Brain microvascular endothelial cell (primary cell): ENCODE measurements around the gene HBZ.

Experiments used
- DNase-seq: peaks from one replicate; pipeline ENCODE4 v3.0.0-alpha.2; 2020
- H3K27ac ChIP-seq: fragments of 250-450 bp; sonication (Bioruptor Pico); 2 replicates; pipeline ENCODE4 v1.5.1; 2020; ENCODE audit warnings: mild to moderate bottlenecking, moderate library complexity
- H3K27me3 ChIP-seq: fragments of 250-450 bp; sonication (Bioruptor Pico); replicated peaks from 2 replicates; pipeline ENCODE4 v1.5.1; 2020; ENCODE audit warnings: mild to moderate bottlenecking
- H3K36me3 ChIP-seq: fragments of 250-450 bp; sonication (Bioruptor Pico); replicated peaks from 2 replicates; pipeline ENCODE4 v1.5.1; 2020; ENCODE audit warnings: mild to moderate bottlenecking
- H3K4me3 ChIP-seq: 2 replicates; pipeline ENCODE4 v1.5.1; 2011; ENCODE audit warnings: low read depth, mild to moderate bottlenecking, control low read depth, low read length, moderate library complexity
- in situ Hi-C: cut with HindIII; loops from 2 replicates; pipeline ENCODE4 v1.10.0; 2017; ENCODE audit warnings: low sequenced_read_pairs, low pct_ligation_motif_present
- TF ChIP-seq, protein P1 (sequence below): IDR thresholded peaks from 2 replicates; pipeline ENCODE4 v1.5.1; 2011; ENCODE audit warnings: low read depth, mild to moderate bottlenecking, moderate library complexity, low read length, control low read depth, inconsistent platforms; ENCODE audit errors: missing control alignments

HBZ gene

DNA sequence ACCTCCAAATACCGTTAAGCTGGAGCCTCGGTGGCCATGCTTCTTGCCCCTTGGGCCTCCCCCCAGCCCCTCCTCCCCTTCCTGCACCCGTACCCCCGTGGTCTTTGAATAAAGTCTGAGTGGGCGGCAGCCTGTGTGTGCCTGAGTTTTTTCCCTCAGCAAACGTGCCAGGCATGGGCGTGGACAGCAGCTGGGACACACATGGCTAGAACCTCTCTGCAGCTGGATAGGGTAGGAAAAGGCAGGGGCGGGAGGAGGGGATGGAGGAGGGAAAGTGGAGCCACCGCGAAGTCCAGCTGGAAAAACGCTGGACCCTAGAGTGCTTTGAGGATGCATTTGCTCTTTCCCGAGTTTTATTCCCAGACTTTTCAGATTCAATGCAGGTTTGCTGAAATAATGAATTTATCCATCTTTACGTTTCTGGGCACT, 25.0 kb downstream of the HBZ start:
- in situ Hi-C loops = no loop called here

DNA sequence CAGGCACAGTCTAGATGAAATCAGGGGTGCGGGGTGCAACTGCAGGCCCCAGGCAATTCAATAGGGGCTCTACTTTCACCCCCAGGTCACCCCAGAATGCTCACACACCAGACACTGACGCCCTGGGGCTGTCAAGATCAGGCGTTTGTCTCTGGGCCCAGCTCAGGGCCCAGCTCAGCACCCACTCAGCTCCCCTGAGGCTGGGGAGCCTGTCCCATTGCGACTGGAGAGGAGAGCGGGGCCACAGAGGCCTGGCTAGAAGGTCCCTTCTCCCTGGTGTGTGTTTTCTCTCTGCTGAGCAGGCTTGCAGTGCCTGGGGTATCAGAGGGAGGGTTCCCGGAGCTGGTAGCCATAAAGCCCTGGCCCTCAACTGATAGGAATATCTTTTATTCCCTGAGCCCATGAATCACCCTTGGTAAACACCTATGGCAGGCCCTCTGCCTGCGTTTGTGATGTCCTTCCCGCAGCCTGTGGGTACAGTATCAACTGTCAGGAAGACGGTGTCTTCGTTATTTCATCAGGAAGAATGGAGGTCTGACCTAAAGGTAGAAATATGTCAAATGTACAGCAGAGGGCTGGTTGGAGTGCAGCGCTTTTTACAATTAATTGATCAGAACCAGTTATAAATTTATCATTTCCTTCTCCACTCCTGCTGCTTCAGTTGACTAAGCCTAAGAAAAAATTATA, 25.7 kb downstream of the HBZ start:
- Histone ChIP-seq H3K27ac (no peak overlapping the region), H3K4me3 (no peak overlapping the region), H3K27me3 (peaks cover 38% of the 10 kb centered on the region), H3K36me3 (no peaks in the 10 kb centered on the region)
- in situ Hi-C loops = no loop called here
- no peak for DNase-seq
- TF ChIP-seq, protein P1, sequence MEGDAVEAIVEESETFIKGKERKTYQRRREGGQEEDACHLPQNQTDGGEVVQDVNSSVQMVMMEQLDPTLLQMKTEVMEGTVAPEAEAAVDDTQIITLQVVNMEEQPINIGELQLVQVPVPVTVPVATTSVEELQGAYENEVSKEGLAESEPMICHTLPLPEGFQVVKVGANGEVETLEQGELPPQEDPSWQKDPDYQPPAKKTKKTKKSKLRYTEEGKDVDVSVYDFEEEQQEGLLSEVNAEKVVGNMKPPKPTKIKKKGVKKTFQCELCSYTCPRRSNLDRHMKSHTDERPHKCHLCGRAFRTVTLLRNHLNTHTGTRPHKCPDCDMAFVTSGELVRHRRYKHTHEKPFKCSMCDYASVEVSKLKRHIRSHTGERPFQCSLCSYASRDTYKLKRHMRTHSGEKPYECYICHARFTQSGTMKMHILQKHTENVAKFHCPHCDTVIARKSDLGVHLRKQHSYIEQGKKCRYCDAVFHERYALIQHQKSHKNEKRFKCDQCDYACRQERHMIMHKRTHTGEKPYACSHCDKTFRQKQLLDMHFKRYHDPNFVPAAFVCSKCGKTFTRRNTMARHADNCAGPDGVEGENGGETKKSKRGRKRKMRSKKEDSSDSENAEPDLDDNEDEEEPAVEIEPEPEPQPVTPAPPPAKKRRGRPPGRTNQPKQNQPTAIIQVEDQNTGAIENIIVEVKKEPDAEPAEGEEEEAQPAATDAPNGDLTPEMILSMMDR = no peak

More for the DNA sequence above, 25.0 kb downstream of the HBZ start:
- TF ChIP-seq, protein P1 = no peak
- Histone ChIP-seq H3K27ac (no peak overlapping the region), H3K27me3 (peaks cover 38% of the 10 kb centered on the region), H3K36me3 (no peaks in the 10 kb centered on the region), H3K4me3 (no peak overlapping the region)
- DNase-seq = no peak

DNA sequence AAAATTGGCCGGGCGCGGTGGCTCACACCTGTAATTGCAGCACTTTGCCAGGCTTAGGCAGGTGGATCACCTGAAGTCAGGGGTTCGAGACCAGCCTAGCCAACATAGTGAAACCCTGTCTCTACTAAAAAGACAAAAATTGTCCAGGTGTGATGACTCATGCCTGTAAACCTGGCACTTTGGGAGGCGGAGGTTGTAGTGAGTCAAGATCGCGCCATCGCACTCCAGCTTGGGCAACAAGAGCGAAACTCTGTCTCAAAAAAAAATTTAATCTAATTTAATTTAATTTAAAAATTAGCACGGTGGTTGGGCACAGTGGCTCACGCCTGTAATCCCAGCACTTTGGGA, 26.2 kb downstream of the HBZ start:
- no peaks in the 10 kb centered on the region for H3K36me3 ChIP-seq
- in situ Hi-C loops = no loop called here
- H3K27ac ChIP-seq = no peak overlapping the region
- no peak overlapping the region for H3K4me3 ChIP-seq
- DNase-seq = no peak
- TF ChIP-seq, protein P1 = no peak
- peaks cover 34% of the 10 kb centered on the region for H3K27me3 ChIP-seq

DNA sequence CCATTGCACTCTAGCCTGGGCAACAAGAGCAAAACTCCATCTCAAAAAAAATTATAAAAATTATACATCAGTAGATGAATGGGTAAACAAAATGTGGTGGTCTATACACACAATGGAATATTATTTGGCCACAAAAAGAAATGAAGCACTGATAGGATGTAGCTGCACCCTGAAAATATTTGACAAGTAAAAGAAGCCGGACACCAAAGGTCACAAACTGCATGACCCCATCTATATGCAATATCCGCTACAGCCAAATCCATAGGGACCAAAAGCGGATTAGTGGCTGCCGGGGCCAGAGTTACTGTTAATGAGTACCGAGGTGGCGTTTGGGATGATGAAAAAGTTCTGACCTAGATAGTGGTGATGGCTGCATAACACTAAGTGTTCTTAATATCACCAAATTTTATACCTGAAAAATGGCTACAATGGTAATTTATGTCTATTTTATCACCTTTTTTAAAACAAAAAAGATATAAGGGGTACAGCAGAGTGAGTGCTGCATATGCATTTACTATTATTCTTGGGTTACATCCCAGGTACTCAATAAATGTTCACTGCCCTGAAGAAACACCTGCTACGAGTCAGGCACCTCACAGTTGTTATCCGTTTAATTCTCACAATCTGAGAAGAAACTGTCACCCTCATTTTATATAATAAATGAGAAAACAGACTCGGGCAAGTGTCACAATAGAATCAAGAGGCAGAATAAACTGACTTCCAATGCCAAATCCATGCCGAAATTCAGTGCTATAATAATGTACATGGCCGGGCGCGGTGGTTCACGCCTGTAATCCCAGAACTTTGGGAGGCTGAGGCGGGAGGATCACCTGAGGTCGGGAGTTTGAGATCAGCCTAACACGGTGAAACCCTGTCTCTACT, 27.0 kb downstream of the HBZ start:
- Histone ChIP-seq H3K27me3 (peaks cover 34% of the 10 kb centered on the region), H3K36me3 (no peaks in the 10 kb centered on the region), H3K4me3 (no peak overlapping the region), H3K27ac (no peak overlapping the region)
- in situ Hi-C loops = no loop called here
- TF ChIP-seq, protein P1 = no peak
- no peak for DNase-seq

DNA sequence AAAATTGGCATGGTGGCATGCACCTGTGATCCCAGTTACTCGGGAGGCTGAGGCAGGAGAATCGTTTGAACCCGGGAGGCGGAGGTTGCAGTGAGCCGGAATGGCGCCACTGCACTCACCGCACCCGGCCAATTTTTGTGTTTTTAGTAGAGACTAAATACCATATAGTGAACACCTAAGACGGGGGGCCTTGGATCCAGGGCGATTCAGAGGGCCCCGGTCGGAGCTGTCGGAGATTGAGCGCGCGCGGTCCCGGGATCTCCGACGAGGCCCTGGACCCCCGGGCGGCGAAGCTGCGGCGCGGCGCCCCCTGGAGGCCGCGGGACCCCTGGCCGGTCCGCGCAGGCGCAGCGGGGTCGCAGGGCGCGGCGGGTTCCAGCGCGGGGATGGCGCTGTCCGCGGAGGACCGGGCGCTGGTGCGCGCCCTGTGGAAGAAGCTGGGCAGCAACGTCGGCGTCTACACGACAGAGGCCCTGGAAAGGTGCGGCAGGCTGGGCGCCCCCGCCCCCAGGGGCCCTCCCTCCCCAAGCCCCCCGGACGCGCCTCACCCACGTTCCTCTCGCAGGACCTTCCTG, 27.7 kb downstream of the HBZ start, which contains the start of gene HBQ1:
Gene HBQ1 (plus strand): TSS at position 359 of the 575 bp plus-strand sequence. CDS start 28 bp downstream, at position 387.
- TF ChIP-seq, protein P1 = peak; percentile 15
- H3K36me3 ChIP-seq = peaks cover 2% of the 10 kb centered on the region
- no peak for DNase-seq
- H3K27ac ChIP-seq = no peak within 1 kb of the TSS
- H3K4me3 ChIP-seq = peak within 1 kb of the TSS; percentile 26
- in situ Hi-C loops = no loop called here
- H3K27me3 ChIP-seq = peaks cover 32% of the 10 kb centered on the region
